Activated naive CD4-positive, alpha-beta T cell (primary cell): ENCODE results near the gene TMCC3.
"Not testable (repeated sequence)": the region's sequence is repeated elsewhere in the genome, so short reads cannot be mapped to it uniquely, and the experiment has no call there.

Source experiments
- DNase-seq, 4 experiments: peaks; one replicate each; lab custom pipeline; 2025; lab: John Stamatoyannopoulos, UW

TMCC3 gene

GRCh38 chr12:94601307-94601706 is 49.0 kb downstream of the TMCC3 start:
- DNase-seq: not testable (repeated sequence)

GRCh38 chr12:94599189-94599588 is 51.2 kb downstream of the TMCC3 start:
- no peak for DNase-seq

- no peak for DNase-seq
Measured at GRCh38 chr12:94597268-94597667, 53.1 kb downstream of the TMCC3 start.

GRCh38 chr12:94596596-94596995 is 53.8 kb downstream of the TMCC3 start:
- DNase-seq: no peak

GRCh38 chr12:94595152-94595551 is 55.2 kb downstream of the TMCC3 start:
- no peak for DNase-seq

- no peak for DNase-seq
Measured at GRCh38 chr12:94594443-94594825, 55.9 kb downstream of the TMCC3 start.

- no peak for DNase-seq
Measured at GRCh38 chr12:94593822-94594442, 56.4 kb downstream of the TMCC3 start.

GRCh38 chr12:94592723-94593122 is 57.6 kb downstream of the TMCC3 start:
- not testable (repeated sequence) for DNase-seq

- DNase-seq: no peak
Measured at GRCh38 chr12:94592080-94592479, 58.3 kb downstream of the TMCC3 start.

- no peak for DNase-seq
Measured at GRCh38 chr12:94590428-94590827, 59.9 kb downstream of the TMCC3 start.

GRCh38 chr12:94589591-94590001 is 60.8 kb downstream of the TMCC3 start:
- DNase-seq: no peak

GRCh38 chr12:94588346-94588745 is 62.0 kb downstream of the TMCC3 start:
- no peak for DNase-seq

GRCh38 chr12:94587266-94588241 is 62.8 kb downstream of the TMCC3 start:
- DNase-seq: no peak

GRCh38 chr12:94586589-94587259 is 63.6 kb downstream of the TMCC3 start:
- DNase-seq: no peak

GRCh38 chr12:94585626-94586025 is 64.7 kb downstream of the TMCC3 start:
- DNase-seq: no peak

GRCh38 chr12:94584377-94584776 is 66.0 kb downstream of the TMCC3 start:
- DNase-seq: no peak

GRCh38 chr12:94582591-94582990 is 67.8 kb downstream of the TMCC3 start:
- no peak for DNase-seq

- DNase-seq: no peak
Measured at GRCh38 chr12:94575645-94576403, 74.5 kb downstream of the TMCC3 start.

- no peak for DNase-seq
Measured at GRCh38 chr12:94575024-94575423, 75.3 kb downstream of the TMCC3 start.

- no peak for DNase-seq
Measured at GRCh38 chr12:94571556-94571955, 78.8 kb downstream of the TMCC3 start.

GRCh38 chr12:94570161-94570560 is 80.2 kb downstream of the TMCC3 start:
- DNase-seq: no peak

GRCh38 chr12:94567761-94568160 is 82.6 kb downstream of the TMCC3 start:
- no peak for DNase-seq
